GM10266 (cell line): ENCODE measurements around the gene FOXL3.

Experiments used
- DNase-seq: peaks from one replicate; pipeline ENCODE4 v3.0.0; 2012; ENCODE audit errors: extremely low spot score
- TF ChIP-seq, protein P1 (sequence below): IDR thresholded peaks from 2 replicates; pipeline ENCODE4 v1.5.1; 2012; ENCODE audit warnings: mild to moderate bottlenecking, low read depth; ENCODE audit not compliant: control insufficient read depth, insufficient read depth; ENCODE audit errors: missing control alignments

The FOXL3 gene

DNA sequence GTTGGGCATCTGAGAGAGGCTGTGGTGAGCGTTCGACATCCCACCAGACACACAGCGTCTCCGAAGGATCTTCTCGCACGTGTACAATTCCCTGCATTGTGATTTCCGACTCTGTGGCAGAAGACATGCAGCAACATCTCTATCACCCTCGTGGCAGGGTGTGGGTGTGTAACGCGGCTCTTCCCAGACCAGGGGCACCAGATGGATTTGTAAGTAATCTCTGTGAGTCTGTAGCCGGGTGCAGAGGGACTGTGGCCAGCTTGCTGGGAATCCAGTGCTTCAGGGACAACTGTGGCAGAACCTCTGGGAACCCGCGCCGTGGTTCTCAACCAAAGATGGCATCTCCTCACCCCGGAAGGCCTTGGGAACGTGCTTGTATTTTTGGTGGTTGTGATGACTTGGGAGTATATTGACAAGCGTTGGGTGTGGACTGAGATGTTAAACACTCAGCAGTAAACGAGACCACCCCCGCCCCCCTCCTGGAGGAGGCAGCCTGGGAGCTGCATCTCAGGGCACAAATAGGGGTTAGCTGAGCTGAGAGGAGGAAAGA, 21.2 kb downstream of the FOXL3 start:
- no peak for DNase-seq
- TF ChIP-seq, protein P1, sequence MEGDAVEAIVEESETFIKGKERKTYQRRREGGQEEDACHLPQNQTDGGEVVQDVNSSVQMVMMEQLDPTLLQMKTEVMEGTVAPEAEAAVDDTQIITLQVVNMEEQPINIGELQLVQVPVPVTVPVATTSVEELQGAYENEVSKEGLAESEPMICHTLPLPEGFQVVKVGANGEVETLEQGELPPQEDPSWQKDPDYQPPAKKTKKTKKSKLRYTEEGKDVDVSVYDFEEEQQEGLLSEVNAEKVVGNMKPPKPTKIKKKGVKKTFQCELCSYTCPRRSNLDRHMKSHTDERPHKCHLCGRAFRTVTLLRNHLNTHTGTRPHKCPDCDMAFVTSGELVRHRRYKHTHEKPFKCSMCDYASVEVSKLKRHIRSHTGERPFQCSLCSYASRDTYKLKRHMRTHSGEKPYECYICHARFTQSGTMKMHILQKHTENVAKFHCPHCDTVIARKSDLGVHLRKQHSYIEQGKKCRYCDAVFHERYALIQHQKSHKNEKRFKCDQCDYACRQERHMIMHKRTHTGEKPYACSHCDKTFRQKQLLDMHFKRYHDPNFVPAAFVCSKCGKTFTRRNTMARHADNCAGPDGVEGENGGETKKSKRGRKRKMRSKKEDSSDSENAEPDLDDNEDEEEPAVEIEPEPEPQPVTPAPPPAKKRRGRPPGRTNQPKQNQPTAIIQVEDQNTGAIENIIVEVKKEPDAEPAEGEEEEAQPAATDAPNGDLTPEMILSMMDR = no peak

DNA sequence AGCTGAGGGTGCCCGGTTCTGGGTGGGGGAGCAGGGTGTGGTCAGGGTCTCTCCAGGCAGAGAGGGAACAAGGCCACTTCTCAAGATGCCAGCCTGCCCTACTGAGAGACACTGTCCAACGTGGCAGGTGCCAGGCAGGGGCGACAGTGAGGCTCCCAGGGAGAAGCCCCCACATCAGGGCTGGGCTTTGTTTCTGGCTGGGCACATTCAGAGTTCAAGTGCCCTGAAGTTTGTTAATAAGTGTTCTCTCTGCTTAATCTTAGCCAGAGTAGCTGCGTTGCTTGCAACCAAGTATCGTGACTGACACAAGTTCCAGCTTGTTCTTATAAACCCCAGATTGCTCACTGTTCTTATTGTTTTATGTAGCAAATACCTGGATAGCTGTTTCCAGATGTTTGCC, 21.8 kb downstream of the FOXL3 start:
- DNase-seq = no peak
- TF ChIP-seq, protein P1 = no peak

DNA sequence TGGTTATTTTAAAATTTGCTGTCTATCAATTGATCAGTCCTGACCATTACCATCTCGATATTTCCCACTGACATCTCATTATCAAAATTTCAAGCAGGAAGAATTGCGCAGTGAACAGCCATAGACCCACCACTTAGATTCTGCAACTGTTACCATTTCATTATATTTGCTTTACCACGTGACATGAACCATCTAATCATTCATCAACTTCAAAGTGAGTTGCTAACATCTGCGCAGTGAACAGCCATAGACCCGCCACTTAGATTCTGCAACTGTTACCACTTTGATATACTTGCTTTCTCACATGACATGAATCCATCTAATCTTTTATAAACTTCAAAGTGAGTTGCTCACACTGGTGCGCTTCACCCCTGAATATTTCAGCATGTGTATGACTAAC, 22.5 kb downstream of the FOXL3 start:
- DNase-seq = no peak
- TF ChIP-seq, protein P1 = no peak

DNA sequence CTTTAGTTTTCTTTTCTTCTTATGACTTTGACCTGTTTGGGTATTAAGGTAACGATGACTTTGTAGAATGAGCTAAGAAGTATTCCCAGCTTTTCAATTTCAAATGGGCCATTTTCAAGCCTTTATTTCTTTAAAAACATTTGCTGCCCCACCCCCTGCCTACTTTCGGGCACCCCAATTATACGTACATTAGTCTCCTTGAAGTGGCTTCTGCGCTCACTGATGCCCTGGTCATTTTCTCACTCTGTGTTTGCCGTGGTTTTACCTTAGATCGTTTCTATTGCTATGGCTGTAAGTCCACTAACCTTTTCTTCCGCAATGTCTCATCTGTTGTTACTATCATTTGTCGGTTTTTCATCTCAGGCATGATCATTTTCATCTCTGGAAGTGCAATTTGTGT, 24.9 kb downstream of the FOXL3 start:
- TF ChIP-seq, protein P1 = no peak

GRCh38 chr7:315516-316265, 25.7 kb downstream of the FOXL3 start:
- TF ChIP-seq, protein P1 = no peak
- DNase-seq = no peak

More for the DNA sequence above, 24.9 kb downstream of the FOXL3 start:
- no peak for DNase-seq

DNA sequence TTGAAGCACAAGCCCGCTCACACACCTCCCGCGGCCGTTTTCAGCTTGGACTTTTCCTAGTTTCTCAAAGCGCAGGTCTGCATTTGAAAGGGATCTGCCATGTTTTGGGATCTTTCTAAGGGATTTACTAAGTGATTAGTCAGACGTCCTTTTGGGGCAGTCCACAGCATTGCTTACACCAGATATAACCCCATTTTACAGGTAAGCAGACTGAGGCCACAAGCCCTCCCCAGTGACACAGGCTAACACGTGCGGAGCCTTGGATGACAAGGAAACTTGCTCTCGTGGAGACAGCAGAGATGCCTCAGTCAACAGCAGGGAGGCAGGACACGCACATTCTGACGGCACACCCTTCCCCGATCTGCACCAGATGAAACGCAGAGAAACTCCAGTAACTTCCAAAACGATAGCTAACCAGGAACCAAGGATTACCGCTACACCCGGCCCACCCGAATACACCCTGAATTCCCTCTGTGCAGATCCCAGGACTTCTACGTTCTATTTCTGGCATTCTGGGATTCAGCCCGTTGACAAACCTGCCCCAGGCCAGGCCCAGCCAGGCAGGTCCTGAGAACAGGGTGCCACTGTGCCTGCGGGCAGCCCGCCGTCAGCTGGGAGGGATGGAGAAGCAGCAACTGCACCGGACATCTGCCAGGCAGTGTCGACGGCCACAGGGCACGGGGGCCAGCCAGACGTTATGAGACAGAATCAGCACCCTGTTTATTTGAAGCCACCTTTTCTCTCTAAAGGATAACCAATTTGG, 27.9 kb downstream of the FOXL3 start:
- DNase-seq = no peak
- TF ChIP-seq, protein P1 = no peak
